GM21447 (cell line): Measurements from ENCODE around the gene PDE8A.

Experiments used
- ATAC-seq: cut with Tn5 transposase; IDR thresholded peaks from one replicate; pipeline ENCODE4 v1.9.1; 2021; ENCODE audit not compliant: unreplicated experiment

Gene PDE8A

GRCh38 chr15:85071061-85071460, 89.4 kb downstream of the PDE8A start:
- no peak for ATAC-seq

- no peak for ATAC-seq
Observed at GRCh38 chr15:85071504-85071903, 89.8 kb downstream of the PDE8A start.

DNA sequence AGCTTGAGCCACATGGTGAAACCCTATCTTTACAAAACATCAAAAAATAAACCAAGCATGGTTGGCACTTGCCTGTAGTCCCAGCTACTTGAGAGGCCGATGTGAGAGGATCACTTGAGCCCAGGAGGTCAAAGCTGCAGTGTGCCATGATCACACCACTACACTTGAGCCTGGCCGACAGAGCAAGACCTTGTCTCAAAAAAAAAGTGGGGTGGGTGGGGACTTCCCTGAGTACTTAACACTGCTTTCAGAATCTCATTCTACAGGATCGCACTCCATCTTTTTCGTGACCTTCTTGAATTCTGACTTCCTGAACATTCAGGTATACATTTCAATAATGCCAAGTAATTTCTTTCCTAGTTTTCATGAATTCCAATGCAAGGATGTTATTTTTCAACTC, 91.3 kb downstream of the PDE8A start:
- ATAC-seq: no peak

DNA sequence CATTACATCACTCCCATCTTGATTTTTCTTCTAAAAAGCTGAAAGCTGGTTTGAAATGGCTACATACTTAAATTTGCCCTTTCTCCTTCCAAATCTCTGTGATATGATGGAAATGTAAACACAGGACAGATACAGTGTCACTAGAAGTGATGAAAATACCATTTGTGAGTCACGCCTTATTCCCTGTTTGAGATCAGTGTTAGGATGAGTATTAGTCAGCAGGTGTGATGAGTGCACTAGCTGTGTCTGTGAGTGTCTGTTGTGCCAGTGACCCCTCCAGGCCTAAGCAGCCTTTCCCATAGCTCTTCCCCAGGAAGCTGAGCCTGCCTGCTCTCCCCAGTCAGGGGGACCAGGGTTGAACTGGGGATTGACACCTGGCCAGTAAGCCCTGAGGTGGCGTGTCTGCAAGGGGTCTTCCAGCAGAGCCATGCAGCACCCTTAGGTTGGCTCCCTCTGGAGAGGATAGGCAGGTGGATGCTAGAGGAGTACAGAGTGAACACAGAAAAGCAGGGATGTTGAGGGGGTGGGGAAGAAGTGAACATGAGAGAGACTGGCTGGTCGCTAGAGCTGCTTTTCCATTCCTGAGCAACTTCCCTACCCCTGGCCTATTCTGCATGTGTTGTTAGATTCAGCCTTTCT, 92.0 kb downstream of the PDE8A start:
- peak; percentile 80 for ATAC-seq

- no peak for ATAC-seq
Observed at GRCh38 chr15:85086855-85087254, 105.2 kb downstream of the PDE8A start.

GRCh38 chr15:85088300-85088699, 106.6 kb downstream of the PDE8A start:
- no peak for ATAC-seq

GRCh38 chr15:85089929-85090597, 108.4 kb downstream of the PDE8A start:
- no peak for ATAC-seq

DNA sequence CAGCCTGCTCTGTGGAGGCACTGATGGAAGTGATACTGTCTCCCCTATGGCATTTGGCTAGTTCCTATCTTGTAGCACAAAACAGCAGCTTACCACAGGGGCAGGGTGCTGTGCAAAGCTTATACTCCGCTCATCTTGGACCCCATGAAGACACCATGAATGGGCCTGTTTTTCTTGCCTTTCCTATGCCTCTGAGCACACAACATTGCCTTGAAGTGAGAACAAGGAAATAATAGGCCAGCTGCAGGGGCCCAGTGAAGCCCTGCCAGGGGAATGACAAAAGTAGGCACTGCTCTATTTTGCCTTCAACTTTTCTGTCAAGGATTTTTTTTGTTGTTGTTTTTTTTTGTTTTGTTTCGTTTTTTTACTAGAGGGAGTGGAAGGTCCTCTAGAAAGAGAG, 110.3 kb downstream of the PDE8A start:
- no peak for ATAC-seq

GRCh38 chr15:85094685-85095084, 113.0 kb downstream of the PDE8A start:
- no peak for ATAC-seq

DNA sequence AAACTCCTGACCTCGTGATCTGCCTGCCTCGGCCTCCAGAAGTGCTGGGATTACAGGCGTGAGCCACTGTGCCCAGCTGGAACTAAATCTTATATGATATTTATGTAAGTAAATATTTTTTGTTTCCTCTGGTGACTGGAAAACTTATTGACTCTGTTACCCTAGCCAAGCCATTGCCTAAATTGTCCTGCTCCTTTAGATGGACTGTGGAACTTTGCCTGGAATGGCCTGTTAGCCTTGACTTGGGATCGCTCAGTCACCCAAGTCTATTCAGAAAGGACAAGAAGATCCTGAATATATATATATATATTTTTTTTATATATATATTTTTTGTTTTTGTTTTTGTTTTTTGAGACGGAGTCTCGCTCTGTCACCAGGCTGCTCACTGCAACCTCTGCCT, 113.9 kb downstream of the PDE8A start:
- ATAC-seq: no peak

GRCh38 chr15:85097250-85097649, 115.6 kb downstream of the PDE8A start:
- no peak for ATAC-seq

DNA sequence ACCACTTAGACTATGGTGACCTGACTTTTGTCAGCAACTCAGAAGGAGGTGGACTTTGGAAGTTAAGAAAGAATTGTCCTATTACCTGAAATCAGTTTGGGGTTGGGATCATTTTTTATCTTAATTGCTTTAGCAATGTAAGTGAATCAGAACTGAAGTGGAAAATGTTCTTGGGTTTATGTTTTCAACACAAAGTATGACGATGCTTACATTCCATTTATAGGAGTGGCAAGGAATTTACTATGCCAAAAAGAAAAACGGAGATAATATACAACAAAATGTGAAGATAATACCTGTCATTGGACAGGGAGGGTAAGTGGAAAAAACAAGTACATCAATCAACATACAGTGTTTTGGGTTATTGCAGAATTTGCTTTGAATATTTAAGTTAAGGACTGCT, 116.1 kb downstream of the PDE8A start:
- no peak for ATAC-seq

DNA sequence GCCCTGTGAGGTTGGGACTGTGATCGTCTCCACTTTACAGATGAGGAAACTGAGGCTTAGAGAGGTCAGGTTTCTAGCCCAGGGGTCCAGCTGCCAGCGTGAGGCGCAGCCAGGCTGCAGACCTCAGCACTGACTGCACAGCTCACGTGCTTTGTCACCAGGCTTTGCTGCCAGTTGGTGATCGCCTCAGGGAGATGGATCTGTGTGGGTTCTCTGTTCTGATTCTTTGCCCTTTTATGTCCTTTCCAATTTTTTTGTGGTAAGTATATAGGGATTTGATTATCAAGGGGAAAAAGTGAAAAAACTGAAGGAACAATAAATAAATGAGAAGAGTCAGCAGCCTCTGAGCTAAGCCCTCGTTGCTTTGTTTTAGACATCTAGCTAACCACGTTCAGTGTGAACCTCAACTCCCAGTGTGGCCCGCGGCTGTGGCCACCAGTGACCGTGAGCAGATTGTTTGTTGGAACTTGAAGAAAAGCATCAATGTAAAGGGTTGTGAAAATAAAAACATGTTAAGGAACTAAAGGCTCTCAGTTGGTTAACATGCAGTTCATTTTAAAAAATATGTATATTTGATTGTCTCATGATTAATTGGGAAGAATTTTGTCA, 117.6 kb downstream of the PDE8A start:
- ATAC-seq: no peak

GRCh38 chr15:85100186-85100937, 118.7 kb downstream of the PDE8A start:
- ATAC-seq: no peak

GRCh38 chr15:85104584-85104983, 122.9 kb downstream of the PDE8A start:
- no peak for ATAC-seq

DNA sequence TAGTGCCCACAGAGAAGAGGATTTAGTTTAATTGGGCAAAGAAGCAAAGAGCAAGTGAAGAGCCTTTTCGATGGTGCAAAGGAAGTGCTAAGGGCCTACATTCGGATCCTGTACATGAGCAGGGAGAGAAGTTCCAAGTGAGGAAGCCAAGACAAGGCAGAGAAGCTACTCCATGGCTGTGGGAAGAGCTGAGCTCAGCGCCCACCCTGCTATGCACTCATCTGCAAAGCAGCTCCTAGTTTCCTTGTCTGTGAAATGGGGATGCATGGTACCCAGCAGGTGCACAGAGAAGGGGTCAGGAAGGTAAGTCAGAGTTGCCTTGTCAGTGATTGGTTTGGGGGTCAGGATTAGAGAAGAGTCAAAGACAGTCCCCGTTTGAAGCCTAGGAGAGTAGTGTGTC, 126.5 kb downstream of the PDE8A start:
- ATAC-seq: no peak

- no peak for ATAC-seq
Observed at GRCh38 chr15:85109333-85109732, 127.7 kb downstream of the PDE8A start.

- ATAC-seq: no peak
Observed at GRCh38 chr15:85112997-85113396, 131.3 kb downstream of the PDE8A start.

DNA sequence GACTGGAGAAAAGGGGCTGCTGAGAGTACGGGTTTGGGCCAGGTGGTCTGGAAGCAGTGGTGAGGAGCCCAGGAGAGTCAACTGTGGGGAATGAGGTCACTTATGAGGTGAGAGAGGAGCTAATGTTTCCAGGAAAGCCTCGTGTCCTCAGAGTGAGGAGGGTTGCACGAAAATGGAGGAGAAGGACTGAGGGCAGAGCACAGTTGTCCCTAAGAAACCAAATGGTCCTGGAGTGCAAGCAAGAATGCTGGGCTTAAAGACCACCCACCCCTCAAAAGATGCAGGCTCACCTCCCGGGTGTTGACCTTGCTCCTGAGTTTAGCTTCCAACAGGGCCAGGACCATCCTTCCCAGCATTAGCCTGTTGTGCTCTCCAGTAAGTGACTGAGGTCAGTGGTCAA, 133.2 kb downstream of the PDE8A start:
- no peak for ATAC-seq

DNA sequence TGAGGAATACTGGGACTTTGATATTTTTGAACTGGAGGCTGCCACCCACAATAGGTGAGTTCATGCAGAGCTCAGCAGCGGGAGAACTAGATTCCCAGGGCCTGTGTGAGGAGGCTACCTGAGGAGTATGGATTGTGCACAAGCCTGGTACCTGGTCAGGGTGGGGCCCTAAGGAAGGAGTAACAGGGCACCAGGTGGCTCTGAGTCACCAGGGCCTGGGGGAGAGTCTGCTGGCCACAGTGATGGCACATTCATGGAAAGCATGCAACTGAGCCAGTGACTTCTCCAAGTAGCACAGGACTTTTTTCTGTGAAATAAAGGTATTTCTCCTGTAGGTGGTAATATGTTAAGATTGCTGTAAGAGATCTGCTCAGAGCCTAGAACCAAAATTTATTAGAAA, 134.4 kb downstream of the PDE8A start:
- ATAC-seq: no peak

- no peak for ATAC-seq
Observed at GRCh38 chr15:85116494-85116893, 134.8 kb downstream of the PDE8A start.
